ENCODE measurements around the gene NUP107. TPM values are rescaled to one million over a fixed set of nuclear protein-coding genes. Genes with fewer than 3 reads are reported as not detected.

NUP107 gene
- total RNA-seq, 4 donors from 2014 or later = 36.1 to 83.6 (median 43.5) TPM

GRCh38 chr12:68727776-68728175 lies 41.0 kb downstream of the NUP107 start:
- no peaks in the 10 kb centered on the region for H3K9me3 ChIP-seq
- H3K36me3 ChIP-seq = peaks cover 10 to 17% of the 10 kb centered on the region in 2 donors
- H3K4me1 ChIP-seq = no peaks in the 10 kb centered on the region
- no peak overlapping the region for H3K4me3 ChIP-seq (replicated peaks in 1 of 3)
- DNase-seq = no peak
- intact Hi-C loops (cut with DNase I) = no loop called here
- H3K27me3 ChIP-seq = no peaks in the 10 kb centered on the region
- TF ChIP-seq POLR2A (IDR thresholded peaks at IDR 0.05) = no peak
- 91 to 96% methylated on average over 7 of the region's 7 CpGs for WGBS, 2 donors
- no peak overlapping the region for H3K27ac ChIP-seq

DNA sequence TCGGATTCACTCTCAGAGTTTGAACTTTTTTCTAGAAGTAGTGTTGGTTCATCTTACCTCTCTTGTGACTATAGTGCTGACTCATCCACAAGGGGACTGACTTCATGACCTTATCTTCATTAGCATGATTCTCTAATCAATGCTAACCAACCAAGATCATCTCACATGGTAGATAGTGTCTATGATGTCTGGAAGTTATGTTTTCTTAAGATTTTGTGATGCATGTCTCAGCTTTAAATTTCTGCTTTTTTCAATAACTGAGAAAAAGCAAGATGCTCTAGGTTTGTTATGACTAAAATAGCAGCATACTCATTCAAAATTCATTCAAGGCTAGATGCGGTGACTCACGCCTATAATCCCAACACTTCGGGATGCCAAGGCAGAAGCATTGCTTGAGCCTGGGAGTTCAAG lies 46.9 kb downstream of the NUP107 start:
- intact Hi-C loops (cut with DNase I) = no loop called here
- DNase-seq = no peak
- 96 to 97% methylated on average over 4 of the region's 4 CpGs for WGBS, 2 donors
- Histone ChIP-seq H3K36me3 (peaks cover 27 to 29% of the 10 kb centered on the region in 2 donors), H3K27ac (no peak overlapping the region), H3K9me3 (no peaks in the 10 kb centered on the region), H3K4me3 (replicated peaks in 1 of 3) (no peak overlapping the region), H3K27me3 (no peaks in the 10 kb centered on the region), H3K4me1 (no peaks in the 10 kb centered on the region)
- TF ChIP-seq POLR2A (IDR thresholded peaks at IDR 0.05) (no peak), CTCF (IDR thresholded peaks at IDR 0.05) (no peak)

DNA sequence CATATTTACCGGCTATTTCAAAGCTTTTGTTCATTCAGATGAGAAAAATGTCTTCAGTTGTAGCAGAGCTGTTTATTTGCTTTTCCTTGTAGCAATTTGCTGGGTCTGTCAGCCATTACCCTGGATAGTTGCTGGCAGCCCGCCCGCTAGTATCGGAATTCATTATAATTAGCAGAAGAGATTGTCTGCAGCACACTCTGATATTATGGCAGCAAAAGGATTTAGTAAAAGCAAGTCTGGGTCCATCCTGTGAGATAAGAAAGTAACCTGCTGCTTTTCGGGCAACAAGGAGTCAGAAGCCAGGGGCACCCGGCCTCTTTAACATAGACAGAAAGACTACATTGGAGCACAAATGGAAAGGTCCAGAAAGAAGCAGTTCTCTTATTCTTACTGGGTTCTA lies 53.1 kb downstream of the NUP107 start:
- no peaks in the 10 kb centered on the region for H3K27me3 ChIP-seq
- no peaks in the 10 kb centered on the region for H3K4me1 ChIP-seq
- WGBS, 2 donors = 93 to 95% methylated on average over 6 of the region's 6 CpGs
- H3K4me3 ChIP-seq (replicated peaks in 1 of 3) = no peak overlapping the region
- no peak for TF ChIP-seq POLR2A (IDR thresholded peaks at IDR 0.05)
- no peak for TF ChIP-seq CTCF (IDR thresholded peaks at IDR 0.05)
- peaks cover 12 to 18% of the 10 kb centered on the region in 2 donors for H3K36me3 ChIP-seq
- intact Hi-C loops (cut with DNase I) = no loop called here
- H3K27ac ChIP-seq = no peak overlapping the region
- H3K9me3 ChIP-seq = no peaks in the 10 kb centered on the region
- no peak for DNase-seq

DNA sequence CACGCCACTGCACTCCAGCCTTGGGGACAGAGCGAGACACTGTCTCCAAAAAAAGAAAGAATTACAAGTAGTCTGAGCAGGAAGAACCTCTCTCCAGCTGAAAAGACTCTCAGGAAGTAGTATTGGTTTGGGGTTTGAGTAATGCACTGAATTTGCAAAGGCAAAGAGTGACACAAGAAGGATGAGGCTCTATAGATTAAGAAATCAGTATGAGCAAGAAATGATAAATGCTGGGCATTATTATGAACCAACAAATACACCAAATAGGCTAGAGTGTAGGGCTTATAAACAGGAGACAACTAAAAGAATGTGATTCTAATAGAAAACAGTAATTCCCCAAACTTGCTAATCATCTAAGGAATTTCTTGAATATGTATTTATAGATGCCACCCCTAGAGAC lies 56.6 kb downstream of the NUP107 start:
- H3K36me3 ChIP-seq = peaks cover 0 to 12% of the 10 kb centered on the region in 2 donors
- H3K27ac ChIP-seq = no peak overlapping the region
- no peaks in the 10 kb centered on the region for H3K9me3 ChIP-seq
- DNase-seq = no peak
- H3K4me1 ChIP-seq = peaks cover 10 to 12% of the 10 kb centered on the region in 2 donors
- TF ChIP-seq CTCF (IDR thresholded peaks at IDR 0.05) = no peak
- no peak for TF ChIP-seq POLR2A (IDR thresholded peaks at IDR 0.05)
- H3K27me3 ChIP-seq = no peaks in the 10 kb centered on the region
- H3K4me3 ChIP-seq (replicated peaks in 1 of 3) = no peak overlapping the region
- intact Hi-C loops (cut with DNase I) = no loop called here
- 90 to 100% methylated on average over 2 of the region's 2 CpGs for WGBS, 2 donors

- 41 to 43% methylated on average over 9 of the region's 9 CpGs for WGBS, 2 donors
- intact Hi-C loops (cut with DNase I) = no loop called here
Measured at GRCh38 chr12:68745376-68745903, 58.7 kb downstream of the NUP107 start.

More at GRCh38 chr12:68745376-68745903, 58.7 kb downstream of the NUP107 start:
- DNase-seq = no peak
- H3K36me3 ChIP-seq = peaks cover 0 to 12% of the 10 kb centered on the region in 2 donors
- no peak for TF ChIP-seq POLR2A (IDR thresholded peaks at IDR 0.05)
- no peak for TF ChIP-seq CTCF (IDR thresholded peaks at IDR 0.05)
- peak overlapping the region; percentile 38 to 67 (median 53) for H3K27ac ChIP-seq
- H3K27me3 ChIP-seq = no peaks in the 10 kb centered on the region
- H3K4me1 ChIP-seq = peaks cover 10 to 12% of the 10 kb centered on the region in 2 donors
- H3K4me3 ChIP-seq (replicated peaks in 1 of 3) = peak overlapping the region; percentile 42 to 65 (median 47)
- no peaks in the 10 kb centered on the region for H3K9me3 ChIP-seq
